22Rv1 (cell line): ENCODE measurements around the gene SNX10.

Experiments
- H3K27ac ChIP-seq: fragments of 450-650 bp; 2 replicates; pipeline ENCODE4 v1.5.1; 2017
- ZFX ChIP-seq: fragments of 450-650 bp; IDR thresholded peaks from 2 replicates; pipeline ENCODE4 v1.6.1; 2017; ENCODE audit warnings: antibody characterized with exemption, borderline replicate concordance
- TF ChIP-seq, protein P1 (sequence below): fragments of 450-650 bp; IDR thresholded peaks from 2 replicates; pipeline ENCODE4 v1.5.1; 2017; ENCODE audit warnings: mild to moderate bottlenecking

SNX10 gene

DNA sequence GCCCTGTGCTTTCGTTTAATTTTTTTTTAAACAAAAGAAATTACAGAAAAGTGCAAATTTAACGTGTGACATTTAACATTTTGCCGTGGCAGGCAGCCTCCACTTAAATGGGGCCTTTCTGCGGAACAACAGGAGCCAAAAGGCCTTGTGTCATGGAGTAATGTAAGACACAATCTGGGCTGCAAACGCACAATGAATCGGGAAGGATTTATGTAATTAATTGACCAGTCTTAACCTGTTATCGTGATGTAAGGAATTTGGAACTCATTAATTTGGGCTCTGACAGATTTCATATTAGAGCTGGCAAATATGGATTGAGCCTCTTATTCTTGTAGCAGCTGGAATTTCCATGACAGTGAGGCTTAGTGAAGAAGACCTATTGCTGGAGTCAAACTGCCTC is 86.4 kb downstream of the SNX10 start:
- TF ChIP-seq, protein P1, sequence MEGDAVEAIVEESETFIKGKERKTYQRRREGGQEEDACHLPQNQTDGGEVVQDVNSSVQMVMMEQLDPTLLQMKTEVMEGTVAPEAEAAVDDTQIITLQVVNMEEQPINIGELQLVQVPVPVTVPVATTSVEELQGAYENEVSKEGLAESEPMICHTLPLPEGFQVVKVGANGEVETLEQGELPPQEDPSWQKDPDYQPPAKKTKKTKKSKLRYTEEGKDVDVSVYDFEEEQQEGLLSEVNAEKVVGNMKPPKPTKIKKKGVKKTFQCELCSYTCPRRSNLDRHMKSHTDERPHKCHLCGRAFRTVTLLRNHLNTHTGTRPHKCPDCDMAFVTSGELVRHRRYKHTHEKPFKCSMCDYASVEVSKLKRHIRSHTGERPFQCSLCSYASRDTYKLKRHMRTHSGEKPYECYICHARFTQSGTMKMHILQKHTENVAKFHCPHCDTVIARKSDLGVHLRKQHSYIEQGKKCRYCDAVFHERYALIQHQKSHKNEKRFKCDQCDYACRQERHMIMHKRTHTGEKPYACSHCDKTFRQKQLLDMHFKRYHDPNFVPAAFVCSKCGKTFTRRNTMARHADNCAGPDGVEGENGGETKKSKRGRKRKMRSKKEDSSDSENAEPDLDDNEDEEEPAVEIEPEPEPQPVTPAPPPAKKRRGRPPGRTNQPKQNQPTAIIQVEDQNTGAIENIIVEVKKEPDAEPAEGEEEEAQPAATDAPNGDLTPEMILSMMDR, result no peak
- TF ChIP-seq ZFX, result no peak
- no peak overlapping the region for H3K27ac ChIP-seq

DNA sequence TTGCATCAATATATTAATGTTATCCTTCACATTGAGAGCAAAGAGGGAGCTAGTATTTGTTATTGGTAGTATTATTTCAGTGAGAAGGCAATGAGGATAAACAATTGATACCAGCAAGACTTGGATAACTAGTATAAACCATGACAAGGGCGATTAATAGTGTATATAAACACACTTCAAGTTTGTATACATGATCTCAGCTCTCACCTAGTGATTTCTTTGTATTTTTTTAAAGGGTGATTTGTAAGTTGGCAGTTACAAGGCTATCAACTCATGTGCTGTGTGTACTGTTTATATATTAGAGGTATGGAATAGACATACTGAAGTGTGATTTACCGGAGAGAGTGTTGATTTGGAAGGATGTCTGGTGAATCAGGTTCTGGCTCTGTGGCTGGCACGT is 88.0 kb downstream of the SNX10 start:
- TF ChIP-seq ZFX, result no peak
- TF ChIP-seq, protein P1, result no peak
- H3K27ac ChIP-seq, result no peak overlapping the region

DNA sequence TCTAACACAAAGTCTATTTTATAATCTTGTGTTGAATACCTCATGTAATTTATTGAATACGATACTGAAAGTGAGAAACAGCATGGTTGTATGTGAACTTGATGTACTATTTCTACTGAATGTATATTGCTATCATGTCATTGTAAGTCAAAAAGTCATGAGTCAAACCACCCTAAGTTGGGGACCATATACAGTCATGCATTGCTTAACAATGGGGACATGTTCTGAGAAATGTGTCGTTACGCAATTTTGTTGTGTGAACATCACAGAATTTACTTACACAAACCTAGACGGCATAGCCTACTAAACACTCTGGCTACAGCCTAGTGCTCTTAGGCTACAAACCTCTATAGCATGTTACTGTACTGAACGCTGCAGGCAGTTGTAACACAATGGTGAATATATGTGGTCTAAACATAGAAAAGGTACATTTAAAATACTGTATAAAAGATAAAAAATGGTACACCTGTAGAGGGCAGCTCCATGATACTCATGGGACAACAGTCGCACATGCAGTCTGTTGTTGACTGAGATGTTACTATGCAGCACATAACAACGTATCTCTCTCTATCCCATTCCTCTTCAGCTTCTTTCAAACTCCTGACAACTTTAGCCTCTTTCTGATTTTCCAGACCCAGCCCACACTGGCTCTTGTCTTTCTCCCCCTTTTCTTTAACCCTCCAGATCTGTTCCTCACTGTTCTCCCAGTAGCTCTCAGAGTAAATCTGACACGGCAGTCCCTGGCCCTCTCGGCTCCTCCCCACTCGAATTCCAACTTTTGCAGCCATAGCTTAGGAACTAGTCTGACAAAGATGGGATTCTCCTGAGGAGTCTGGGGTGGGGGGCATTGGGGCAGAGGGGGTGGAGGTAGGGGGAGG is 90.1 kb downstream of the SNX10 start:
- no peak overlapping the region for H3K27ac ChIP-seq
- TF ChIP-seq ZFX, result no peak
- TF ChIP-seq, protein P1, result no peak

GRCh38 chr7:26385240-26385639 is 93.6 kb downstream of the SNX10 start:
- no peak overlapping the region for H3K27ac ChIP-seq
- TF ChIP-seq ZFX, result no peak

GRCh38 chr7:26387731-26388130 is 96.1 kb downstream of the SNX10 start:
- H3K27ac ChIP-seq, result no peak overlapping the region
- TF ChIP-seq, protein P1, result no peak
- TF ChIP-seq ZFX, result no peak

GRCh38 chr7:26388256-26388655 is 96.6 kb downstream of the SNX10 start:
- H3K27ac ChIP-seq, result no peak overlapping the region
- TF ChIP-seq, protein P1, result no peak
- TF ChIP-seq ZFX, result no peak

GRCh38 chr7:26390016-26390415 is 98.4 kb downstream of the SNX10 start:
- TF ChIP-seq, protein P1, result no peak
- no peak for TF ChIP-seq ZFX
- H3K27ac ChIP-seq, result no peak overlapping the region
